Fibroblast of mammary gland (primary cell): ENCODE measurements around the gene SLC6A19.

Source experiments
- DNase-seq: peaks from one replicate; pipeline ENCODE4 v3.0.0-alpha.2; 2010; ENCODE audit warnings: low read depth
- H3K4me3 ChIP-seq: 2 replicates; pipeline ENCODE4 v1.5.1; 2011; ENCODE audit warnings: low read depth, mild to moderate bottlenecking, low read length, moderate library complexity; ENCODE audit not compliant: control insufficient read depth
- CTCF ChIP-seq: conservative IDR thresholded peaks from 2 replicates; pipeline ENCODE4 v1.5.1; 2011; ENCODE audit warnings: low read depth, low read length, inconsistent platforms; ENCODE audit not compliant: control insufficient read depth, insufficient read depth

Gene SLC6A19

DNA sequence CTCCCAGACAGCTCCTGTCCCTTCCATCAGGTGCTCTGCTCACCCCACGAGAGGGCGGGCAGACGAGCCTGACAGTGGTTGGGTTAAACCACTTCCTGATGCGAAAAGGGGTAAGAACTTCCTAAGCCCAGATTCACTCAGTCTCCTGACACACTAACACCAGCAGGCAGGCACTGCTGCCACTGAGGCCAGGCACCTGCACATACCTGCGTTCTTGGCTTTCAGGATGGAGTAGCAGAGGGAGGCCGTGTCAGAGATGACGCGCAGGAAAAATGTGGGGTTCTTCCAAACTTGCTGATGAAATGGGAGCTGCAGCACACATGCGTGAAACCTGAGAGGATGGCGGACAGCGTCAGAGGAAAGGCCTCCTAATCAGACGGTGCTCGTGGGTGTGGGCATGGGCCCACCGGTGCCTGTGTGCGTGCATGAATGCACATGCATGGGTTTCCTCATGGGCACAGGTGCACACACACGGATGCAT is 53.7 kb downstream of the SLC6A19 start:
- no peak for DNase-seq
- TF ChIP-seq CTCF = no peak
- H3K4me3 ChIP-seq = no peak overlapping the region

- H3K4me3 ChIP-seq = no peak overlapping the region
- TF ChIP-seq CTCF = no peak
- DNase-seq = no peak
Measured at GRCh38 chr5:1256776-1257175, 55.4 kb downstream of the SLC6A19 start.

DNA sequence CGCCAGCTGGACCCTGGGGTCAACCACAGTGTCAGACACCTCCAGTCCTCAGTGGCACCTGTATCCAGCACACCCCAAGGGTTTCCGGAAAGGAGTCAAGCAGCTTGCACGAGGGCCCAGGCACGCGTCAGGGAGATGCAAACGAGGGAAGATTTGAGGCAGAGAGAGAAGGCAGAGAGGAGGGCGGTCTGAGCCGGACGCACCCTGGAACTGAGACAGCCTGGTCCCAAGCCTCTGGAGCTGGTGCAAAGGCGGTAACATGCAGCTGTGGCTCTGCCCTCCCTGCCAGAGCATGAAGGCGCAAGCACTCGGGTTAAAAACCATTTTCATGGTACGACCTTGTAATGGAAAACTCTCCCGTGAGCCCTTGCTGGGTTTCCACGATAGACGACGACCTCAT is 56.0 kb downstream of the SLC6A19 start:
- no peak for TF ChIP-seq CTCF
- no peak overlapping the region for H3K4me3 ChIP-seq
- DNase-seq = no peak

- TF ChIP-seq CTCF = no peak
- DNase-seq = no peak
- no peak overlapping the region for H3K4me3 ChIP-seq
Measured at GRCh38 chr5:1257841-1258240, 56.4 kb downstream of the SLC6A19 start.

DNA sequence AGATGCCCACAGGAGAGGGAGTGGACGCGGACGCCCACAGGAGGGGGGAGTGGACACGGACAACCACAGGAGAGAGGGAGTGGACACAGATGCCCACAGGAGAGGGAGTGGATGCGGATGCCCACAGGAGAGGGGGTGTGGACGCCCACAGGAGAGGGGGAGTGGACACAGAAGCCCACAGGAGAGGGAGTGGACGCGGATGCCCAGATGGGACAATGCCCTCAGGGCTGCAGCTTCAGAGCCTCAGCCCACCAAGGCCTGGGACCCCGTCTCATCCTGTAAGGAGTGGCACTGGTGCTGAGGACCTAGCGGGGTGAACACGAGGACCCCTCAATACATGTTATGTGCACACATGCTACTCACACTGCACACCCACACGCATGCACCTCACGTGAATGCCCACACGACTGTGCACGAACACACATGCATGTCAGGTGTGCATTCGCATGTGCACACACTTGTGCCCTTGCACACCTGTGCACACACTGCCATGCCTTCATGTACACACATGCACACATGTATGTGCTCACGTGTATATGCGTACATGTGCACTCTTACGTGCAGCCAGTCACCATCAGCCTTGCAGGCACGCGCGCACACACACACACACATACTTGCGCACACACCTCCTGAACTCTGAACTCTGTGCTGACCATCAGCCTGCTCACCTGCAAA is 58.5 kb downstream of the SLC6A19 start:
- no peak for TF ChIP-seq CTCF
- DNase-seq = no peak
- H3K4me3 ChIP-seq = no peak overlapping the region

DNA sequence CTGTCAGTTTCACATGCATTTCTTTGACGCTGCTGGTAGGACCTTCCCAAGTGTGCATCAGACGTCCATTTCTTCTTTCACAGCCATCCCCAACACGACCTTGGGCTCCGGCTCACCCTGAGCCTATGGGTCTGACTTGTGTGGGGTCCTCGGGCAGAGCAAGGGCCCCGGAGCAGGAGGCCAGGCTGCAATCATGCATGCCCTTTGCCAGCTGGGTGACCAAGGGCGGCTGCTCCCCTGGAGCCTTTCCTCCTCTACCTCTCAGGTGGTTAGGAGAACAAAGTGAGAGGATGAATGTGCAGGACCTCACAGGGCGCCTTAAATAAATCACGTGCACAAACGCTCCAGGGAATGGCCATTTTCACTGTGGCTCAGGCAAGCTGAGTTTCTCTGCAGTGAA is 60.2 kb downstream of the SLC6A19 start:
- TF ChIP-seq CTCF = no peak
- no peak overlapping the region for H3K4me3 ChIP-seq
- DNase-seq = no peak
